Sciatic nerve (tissue), 2 donors: ENCODE results near the gene TRAF2. TPM values are rescaled to one million over a fixed set of nuclear protein-coding genes. Genes with fewer than 3 reads are reported as not detected.
A peak's percentile ranks its signal among the peaks of the same experiment; 100 is the strongest.
"Not testable (repeated sequence)": the region's sequence is repeated elsewhere in the genome, so short reads cannot be mapped to it uniquely, and the experiment has no call there.

Experiments
- ATAC-seq: fragments of 200-7000 bp; cut with Tn5 transposase; one replicate; pipeline ENCODE4 v1.9.1; 2020; ENCODE audit warnings: mild to moderate bottlenecking, moderate library complexity
- DNase-seq: peaks from one replicate; pipeline ENCODE4 v3.0.0-alpha.2; 2020; ENCODE audit warnings: low spot score
- intact Hi-C: fragments of 100-400 bp; cut with DNase I; formaldehyde crosslinking; loops from one replicate; pipeline ENCODE4 v1.14.2; 2022
- total RNA-seq: library from RNA; stranded (reverse); fragmentation: NEBNext Ultra II Directional; extraction: Animal tissue kit (Norgen Biotek cat#: 25700); gene quantifications from one replicate; pipeline ENCODE4 v1.2.1, GENCODE V29; 2021
- donor health status: DM: no; HTN: no; CAD: no.
- donor health status: DM: no; HTN: no; CAD: no.

The TRAF2 gene
- total RNA-seq: 17.0 TPM

GRCh38 chr9:136885950-136886578 is at the start of gene TRAF2:
TSS of gene TRAF2 (plus strand) at chr9:136886516. CDS start at chr9:136898741, 12,225 bp downstream.
- ATAC-seq: peak; percentile 100
- intact Hi-C loops: no loop called here

GRCh38 chr9:136837146-136837855 is 49.0 kb upstream of the TRAF2 start:
- DNase-seq (no peak), ATAC-seq (no peak)
- intact Hi-C loops: no loop called here

More at GRCh38 chr9:136885950-136886578, at the start of gene TRAF2:
- DNase-seq: peak; percentile 99

GRCh38 chr9:136837856-136838277 is 48.4 kb upstream of the TRAF2 start:
- intact Hi-C loops, ATAC-seq, DNase-seq: not testable (repeated sequence)

- ATAC-seq (no peak), DNase-seq (no peak)
- intact Hi-C loops: no loop called here
These were observed 47.7 kb upstream of the TRAF2 start for GRCh38 chr9:136838314-136839228.

GRCh38 chr9:136839229-136840139 is 46.8 kb upstream of the TRAF2 start:
- intact Hi-C loops: loop anchor here (10.0 kb wide), 1 partner anchor 185 kb away; the partner anchor contains the start of gene ABCA2
- ATAC-seq: no peak
- DNase-seq: no peak

- no peak for ATAC-seq
- intact Hi-C loops: loop anchor here (10.0 kb wide), 1 partner anchor 184 kb away; the partner anchor contains the start of gene ABCA2
These were observed 46.0 kb upstream of the TRAF2 start for GRCh38 chr9:136840140-136840876.

GRCh38 chr9:136840877-136841645 is 45.3 kb upstream of the TRAF2 start:
- ATAC-seq (peak; percentile 41), DNase-seq (no peak)
- intact Hi-C loops: loop anchor here (10.0 kb wide), 1 partner anchor 184 kb away; the partner anchor contains the start of gene ABCA2

More at GRCh38 chr9:136840140-136840876, 46.0 kb upstream of the TRAF2 start:
- no peak for DNase-seq

GRCh38 chr9:136841646-136842379 is 44.5 kb upstream of the TRAF2 start:
- ATAC-seq: peak; percentile 1
- not testable (repeated sequence) for DNase-seq
- intact Hi-C loops: loop anchor here (10.0 kb wide), 1 partner anchor 183 kb away; the partner anchor contains the start of gene ABCA2

- peak; percentile 84 for ATAC-seq
- intact Hi-C loops: loop anchor here (10.0 kb wide), 1 partner anchor 182 kb away; the partner anchor contains the start of gene ABCA2
- DNase-seq: peak; percentile 84
These were observed 43.9 kb upstream of the TRAF2 start, which contains the start of gene AJM1 for GRCh38 chr9:136842380-136842948. TSS of gene AJM1 (plus strand) at chr9:136842478. CDS start at chr9:136844415, 1,937 bp downstream.

- DNase-seq: not testable (repeated sequence)
- intact Hi-C loops: loop anchor here (10.0 kb wide), 1 partner anchor 182 kb away; the partner anchor contains the start of gene ABCA2
- peak; percentile 2 for ATAC-seq
These were observed 43.0 kb upstream of the TRAF2 start for GRCh38 chr9:136843159-136843800.

- not testable (repeated sequence) for DNase-seq
- ATAC-seq: peak; percentile 2
- intact Hi-C loops: loop anchor here (10.0 kb wide), 1 partner anchor 181 kb away; the partner anchor contains the start of gene ABCA2
These were observed 42.2 kb upstream of the TRAF2 start for GRCh38 chr9:136843801-136844740.

GRCh38 chr9:136844761-136845464 is 41.4 kb upstream of the TRAF2 start:
- ATAC-seq (no peak), DNase-seq (no peak)
- intact Hi-C loops: loop anchor here (10.0 kb wide), 1 partner anchor 180 kb away; the partner anchor contains the start of gene ABCA2
